GM19099 (cell line): ENCODE measurements around the gene PXK.

Experiments
- POLR2A ChIP-seq: IDR thresholded peaks from 3 replicates; pipeline ENCODE4 v1.6.1; 2011; ENCODE audit warnings: low read depth; ENCODE audit not compliant: insufficient read length; ENCODE audit errors: extremely low read depth

PXK gene

GRCh38 chr3:58308728-58309127, 24.0 kb upstream of the PXK start:
- no peak for TF ChIP-seq POLR2A

GRCh38 chr3:58317811-58318210, 14.9 kb upstream of the PXK start:
- no peak for TF ChIP-seq POLR2A

- TF ChIP-seq POLR2A: no peak
Observed at GRCh38 chr3:58321791-58322190, 10.9 kb upstream of the PXK start.

- TF ChIP-seq POLR2A: no peak
Observed at GRCh38 chr3:58322793-58323192, 9.9 kb upstream of the PXK start.

GRCh38 chr3:58323529-58324390, 8.9 kb upstream of the PXK start:
- TF ChIP-seq POLR2A: no peak

GRCh38 chr3:58324391-58325390, 8.0 kb upstream of the PXK start:
- TF ChIP-seq POLR2A: no peak

GRCh38 chr3:58325525-58325992, 7.1 kb upstream of the PXK start:
- no peak for TF ChIP-seq POLR2A

- TF ChIP-seq POLR2A: no peak
Observed at GRCh38 chr3:58326267-58326900, 6.3 kb upstream of the PXK start.

- no peak for TF ChIP-seq POLR2A
Observed at GRCh38 chr3:58329150-58329921, 3.4 kb upstream of the PXK start.

GRCh38 chr3:58329922-58330413, 2.7 kb upstream of the PXK start:
- TF ChIP-seq POLR2A: no peak

- no peak for TF ChIP-seq POLR2A
Observed at GRCh38 chr3:58331593-58332152, 1.0 kb upstream of the PXK start.

GRCh38 chr3:58333206-58334012, 717 bp downstream of the PXK start:
- no peak for TF ChIP-seq POLR2A

GRCh38 chr3:58334013-58334321, 1.3 kb downstream of the PXK start:
- no peak for TF ChIP-seq POLR2A
